ENCODE data around the gene FAP.

Gene FAP

GRCh38 chr2:162198239-162198638, 45.0 kb downstream of the FAP start:
- Histone ChIP-seq H3K36me3 (ENCODE audit: control insufficient read depth in 5 of 5, insufficient read depth in 5 of 5, low read length in 5 of 5) (peaks cover 0 to 2% (median 0%) of the 10 kb centered on the region in 5 donors), H3K27ac (ENCODE audit: low read depth, low read length) (no peak overlapping the region), H3K9ac (ENCODE audit: low read length in 5 of 5) (no peak overlapping the region), H3K9me3 (ENCODE audit: control insufficient read depth in 5 of 5, low read length in 5 of 5) (no peaks in the 10 kb centered on the region), H3K27me3 (ENCODE audit: control insufficient read depth in 5 of 5, insufficient read depth in 4 of 5, low read length in 5 of 5) (no peaks in the 10 kb centered on the region), H3K4me1 (ENCODE audit: control insufficient read depth in 5 of 5, insufficient read depth in 5 of 5, low read length in 5 of 5) (no peaks in the 10 kb centered on the region), H3K4me3 (ENCODE audit: low read depth in 1 of 5, low read length in 5 of 5) (no peak overlapping the region)

DNA sequence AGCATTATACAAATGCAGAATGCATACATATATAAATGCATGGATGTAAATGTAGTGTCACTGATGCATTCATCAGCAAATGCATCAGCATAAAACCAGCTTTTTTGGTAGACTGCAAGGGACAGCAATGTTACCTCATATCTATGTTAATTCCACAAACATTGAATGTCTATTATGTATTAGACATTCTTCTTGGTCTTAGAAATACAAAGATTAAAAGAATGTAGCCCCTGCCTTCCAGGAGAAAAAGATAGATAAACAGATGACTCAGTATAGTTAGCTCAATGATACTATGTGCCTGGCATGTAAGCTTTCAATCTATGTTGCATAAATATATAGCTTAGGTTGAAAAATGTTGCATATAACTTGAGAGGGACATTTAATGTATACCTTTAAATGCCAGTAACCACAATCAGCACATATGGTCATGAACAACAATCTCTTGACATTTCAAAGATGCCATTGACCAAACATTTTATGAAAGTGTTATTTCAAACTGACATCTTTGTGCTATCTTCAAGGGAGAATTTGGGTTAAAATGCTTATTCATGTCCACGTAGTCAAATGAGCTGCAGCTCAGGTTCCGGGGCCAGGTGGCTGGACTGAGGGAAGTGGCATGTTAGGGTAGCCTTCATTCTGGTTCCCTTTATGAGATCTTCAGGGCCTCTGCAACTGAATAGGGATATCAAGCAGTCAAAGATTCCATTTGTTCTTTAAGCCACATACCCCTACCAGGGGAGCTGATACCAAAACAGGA, 46.0 kb downstream of the FAP start:
- Histone ChIP-seq H3K36me3 (ENCODE audit: control insufficient read depth in 5 of 5, insufficient read depth in 5 of 5, low read length in 5 of 5) (peaks cover 0 to 2% (median 0%) of the 10 kb centered on the region in 5 donors), H3K4me1 (ENCODE audit: control insufficient read depth in 5 of 5, insufficient read depth in 5 of 5, low read length in 5 of 5) (no peaks in the 10 kb centered on the region), H3K9me3 (ENCODE audit: control insufficient read depth in 5 of 5, low read length in 5 of 5) (no peaks in the 10 kb centered on the region), H3K4me3 (ENCODE audit: low read depth in 1 of 5, low read length in 5 of 5) (no peak overlapping the region), H3K27me3 (ENCODE audit: control insufficient read depth in 5 of 5, insufficient read depth in 4 of 5, low read length in 5 of 5) (no peaks in the 10 kb centered on the region), H3K27ac (ENCODE audit: low read depth, low read length) (no peak overlapping the region), H3K9ac (ENCODE audit: low read length in 5 of 5) (no peak overlapping the region)

- Histone ChIP-seq H3K9me3 (ENCODE audit: control insufficient read depth in 5 of 5, low read length in 5 of 5) (no peaks in the 10 kb centered on the region), H3K4me3 (ENCODE audit: low read depth in 1 of 5, low read length in 5 of 5) (no peak overlapping the region), H3K36me3 (ENCODE audit: control insufficient read depth in 5 of 5, insufficient read depth in 5 of 5, low read length in 5 of 5) (peaks cover 0 to 2% (median 0%) of the 10 kb centered on the region in 5 donors), H3K4me1 (ENCODE audit: control insufficient read depth in 5 of 5, insufficient read depth in 5 of 5, low read length in 5 of 5) (no peaks in the 10 kb centered on the region), H3K27me3 (ENCODE audit: control insufficient read depth in 5 of 5, insufficient read depth in 4 of 5, low read length in 5 of 5) (no peaks in the 10 kb centered on the region), H3K27ac (ENCODE audit: low read depth, low read length) (no peak overlapping the region), H3K9ac (ENCODE audit: low read length in 5 of 5) (no peak overlapping the region)
Observed at GRCh38 chr2:162196638-162197037, 46.6 kb downstream of the FAP start.

DNA sequence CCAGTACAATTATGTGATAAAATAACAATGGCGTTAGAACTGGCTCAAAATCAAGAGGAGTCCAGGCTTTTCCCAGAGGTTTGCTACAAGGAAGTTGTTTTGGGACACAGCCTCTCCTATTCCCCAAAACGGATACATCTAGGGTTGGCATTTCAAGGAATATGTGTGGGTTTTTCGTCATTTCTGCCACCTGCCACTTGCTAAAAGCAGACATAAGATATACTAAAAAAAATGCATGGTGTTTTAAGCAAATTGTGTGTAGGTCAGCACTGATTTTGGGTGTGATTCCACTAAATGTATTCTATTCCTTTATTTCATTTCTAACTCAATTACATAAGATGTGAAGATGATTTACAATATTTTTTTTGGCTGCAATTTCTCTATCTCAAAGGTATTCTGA, 54.8 kb downstream of the FAP start:
- Histone ChIP-seq H3K9ac (ENCODE audit: low read length in 5 of 5) (no peak overlapping the region), H3K27me3 (ENCODE audit: control insufficient read depth in 5 of 5, insufficient read depth in 4 of 5, low read length in 5 of 5) (no peaks in the 10 kb centered on the region), H3K36me3 (ENCODE audit: control insufficient read depth in 5 of 5, insufficient read depth in 5 of 5, low read length in 5 of 5) (no peaks in the 10 kb centered on the region), H3K4me1 (ENCODE audit: control insufficient read depth in 5 of 5, insufficient read depth in 5 of 5, low read length in 5 of 5) (peaks cover 2 to 26% (median 14%) of the 10 kb centered on the region in 5 donors), H3K9me3 (ENCODE audit: control insufficient read depth in 5 of 5, low read length in 5 of 5) (no peaks in the 10 kb centered on the region), H3K27ac (ENCODE audit: low read depth, low read length) (no peak overlapping the region), H3K4me3 (ENCODE audit: low read depth in 1 of 5, low read length in 5 of 5) (no peak overlapping the region)

- Histone ChIP-seq H3K27me3 (ENCODE audit: control insufficient read depth in 5 of 5, insufficient read depth in 4 of 5, low read length in 5 of 5) (no peaks in the 10 kb centered on the region), H3K27ac (ENCODE audit: low read depth, low read length) (no peak overlapping the region), H3K9ac (ENCODE audit: low read length in 5 of 5) (no peak overlapping the region), H3K4me1 (ENCODE audit: control insufficient read depth in 5 of 5, insufficient read depth in 5 of 5, low read length in 5 of 5) (peaks cover 2 to 26% (median 14%) of the 10 kb centered on the region in 5 donors), H3K4me3 (ENCODE audit: low read depth in 1 of 5, low read length in 5 of 5) (no peak overlapping the region), H3K36me3 (ENCODE audit: control insufficient read depth in 5 of 5, insufficient read depth in 5 of 5, low read length in 5 of 5) (no peaks in the 10 kb centered on the region), H3K9me3 (ENCODE audit: control insufficient read depth in 5 of 5, low read length in 5 of 5) (no peaks in the 10 kb centered on the region)
Observed at GRCh38 chr2:162185541-162186232, 57.6 kb downstream of the FAP start.

DNA sequence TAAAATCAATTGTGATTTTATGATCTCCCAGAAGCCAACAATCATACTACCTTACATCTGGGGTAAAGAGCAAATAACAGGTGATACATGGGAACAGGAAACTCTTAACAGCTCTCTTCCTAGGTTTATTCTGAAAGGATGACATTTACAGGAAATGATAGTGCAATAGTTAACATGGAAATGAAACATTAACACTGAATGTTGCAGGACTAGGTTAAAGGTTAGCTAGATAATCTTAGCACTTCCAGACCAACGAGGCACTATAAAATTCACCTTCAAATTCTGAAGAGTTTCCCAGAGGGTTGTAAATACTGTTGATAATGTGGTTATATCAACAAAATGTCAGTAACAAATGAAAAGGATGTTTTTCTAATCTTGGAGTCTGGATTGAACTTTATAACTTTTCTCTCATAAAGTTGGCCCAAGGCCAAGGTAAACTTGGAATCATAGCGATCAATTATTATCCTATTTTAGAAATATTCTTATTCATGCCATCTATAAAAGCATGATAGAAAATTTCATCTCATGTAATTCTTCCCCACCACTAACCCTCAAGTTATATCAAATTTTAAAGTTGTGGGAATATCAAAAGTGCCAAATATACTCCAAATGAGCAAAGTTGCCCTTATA, 58.3 kb downstream of the FAP start:
- H3K36me3 ChIP-seq (ENCODE audit: control insufficient read depth in 5 of 5, insufficient read depth in 5 of 5, low read length in 5 of 5), result no peaks in the 10 kb centered on the region
- no peak overlapping the region for H3K9ac ChIP-seq (ENCODE audit: low read length in 5 of 5)
- no peaks in the 10 kb centered on the region for H3K27me3 ChIP-seq (ENCODE audit: control insufficient read depth in 5 of 5, insufficient read depth in 4 of 5, low read length in 5 of 5)
- H3K4me3 ChIP-seq (ENCODE audit: low read depth in 1 of 5, low read length in 5 of 5), result no peak overlapping the region
- H3K4me1 ChIP-seq (ENCODE audit: control insufficient read depth in 5 of 5, insufficient read depth in 5 of 5, low read length in 5 of 5), result peaks cover 2 to 26% (median 14%) of the 10 kb centered on the region in 5 donors
- H3K27ac ChIP-seq (ENCODE audit: low read depth, low read length), result no peak overlapping the region
- H3K9me3 ChIP-seq (ENCODE audit: control insufficient read depth in 5 of 5, low read length in 5 of 5), result no peaks in the 10 kb centered on the region

- H3K9me3 ChIP-seq (ENCODE audit: control insufficient read depth in 5 of 5, low read length in 5 of 5), result no peaks in the 10 kb centered on the region
- no peak overlapping the region for H3K9ac ChIP-seq (ENCODE audit: low read length in 5 of 5)
- no peak overlapping the region for H3K27ac ChIP-seq (ENCODE audit: low read depth, low read length)
- peaks cover 2 to 26% (median 14%) of the 10 kb centered on the region in 5 donors for H3K4me1 ChIP-seq (ENCODE audit: control insufficient read depth in 5 of 5, insufficient read depth in 5 of 5, low read length in 5 of 5)
- no peaks in the 10 kb centered on the region for H3K27me3 ChIP-seq (ENCODE audit: control insufficient read depth in 5 of 5, insufficient read depth in 4 of 5, low read length in 5 of 5)
- H3K4me3 ChIP-seq (ENCODE audit: low read depth in 1 of 5, low read length in 5 of 5), result no peak overlapping the region
- H3K36me3 ChIP-seq (ENCODE audit: control insufficient read depth in 5 of 5, insufficient read depth in 5 of 5, low read length in 5 of 5), result no peaks in the 10 kb centered on the region
Observed at GRCh38 chr2:162184359-162184758, 58.9 kb downstream of the FAP start.

GRCh38 chr2:162182395-162182794, 60.9 kb downstream of the FAP start:
- H3K27me3 ChIP-seq (ENCODE audit: control insufficient read depth in 5 of 5, insufficient read depth in 4 of 5, low read length in 5 of 5), result no peaks in the 10 kb centered on the region
- no peaks in the 10 kb centered on the region for H3K9me3 ChIP-seq (ENCODE audit: control insufficient read depth in 5 of 5, low read length in 5 of 5)
- H3K27ac ChIP-seq (ENCODE audit: low read depth, low read length), result no peak overlapping the region
- H3K9ac ChIP-seq (ENCODE audit: low read length in 5 of 5), result no peak overlapping the region
- H3K4me1 ChIP-seq (ENCODE audit: control insufficient read depth in 5 of 5, insufficient read depth in 5 of 5, low read length in 5 of 5), result peaks cover 2 to 18% (median 14%) of the 10 kb centered on the region in 5 donors
- no peaks in the 10 kb centered on the region for H3K36me3 ChIP-seq (ENCODE audit: control insufficient read depth in 5 of 5, insufficient read depth in 5 of 5, low read length in 5 of 5)
- H3K4me3 ChIP-seq (ENCODE audit: low read depth in 1 of 5, low read length in 5 of 5), result no peak overlapping the region

DNA sequence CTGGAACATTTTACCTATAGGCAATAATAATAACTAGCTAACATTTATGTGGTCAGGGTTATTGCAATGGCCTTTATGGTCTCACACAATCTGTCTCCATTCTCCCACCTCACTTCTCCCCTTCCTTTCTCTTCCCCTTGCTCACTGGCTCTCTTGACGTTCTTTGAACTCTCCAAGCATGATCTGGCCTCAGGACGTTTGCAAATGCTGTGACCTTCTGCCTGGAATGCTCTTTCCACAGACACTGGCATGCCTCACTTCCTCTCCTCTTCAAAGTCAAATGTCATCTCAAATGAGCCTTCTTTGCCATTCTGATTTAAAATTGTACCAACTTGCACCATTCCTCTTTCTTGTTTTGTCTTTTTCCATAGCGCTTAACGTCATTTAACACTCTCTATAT, 65.9 kb downstream of the FAP start:
- no peak overlapping the region for H3K9ac ChIP-seq (ENCODE audit: low read length in 5 of 5)
- H3K4me1 ChIP-seq (ENCODE audit: control insufficient read depth in 5 of 5, insufficient read depth in 5 of 5, low read length in 5 of 5), result peaks cover 0 to 3% (median 0%) of the 10 kb centered on the region in 5 donors
- no peak overlapping the region for H3K27ac ChIP-seq (ENCODE audit: low read depth, low read length)
- H3K4me3 ChIP-seq (ENCODE audit: low read depth in 1 of 5, low read length in 5 of 5), result no peak overlapping the region
- no peaks in the 10 kb centered on the region for H3K9me3 ChIP-seq (ENCODE audit: control insufficient read depth in 5 of 5, low read length in 5 of 5)
- H3K36me3 ChIP-seq (ENCODE audit: control insufficient read depth in 5 of 5, insufficient read depth in 5 of 5, low read length in 5 of 5), result peaks cover 0 to 7% (median 0%) of the 10 kb centered on the region in 5 donors
- no peaks in the 10 kb centered on the region for H3K27me3 ChIP-seq (ENCODE audit: control insufficient read depth in 5 of 5, insufficient read depth in 4 of 5, low read length in 5 of 5)

DNA sequence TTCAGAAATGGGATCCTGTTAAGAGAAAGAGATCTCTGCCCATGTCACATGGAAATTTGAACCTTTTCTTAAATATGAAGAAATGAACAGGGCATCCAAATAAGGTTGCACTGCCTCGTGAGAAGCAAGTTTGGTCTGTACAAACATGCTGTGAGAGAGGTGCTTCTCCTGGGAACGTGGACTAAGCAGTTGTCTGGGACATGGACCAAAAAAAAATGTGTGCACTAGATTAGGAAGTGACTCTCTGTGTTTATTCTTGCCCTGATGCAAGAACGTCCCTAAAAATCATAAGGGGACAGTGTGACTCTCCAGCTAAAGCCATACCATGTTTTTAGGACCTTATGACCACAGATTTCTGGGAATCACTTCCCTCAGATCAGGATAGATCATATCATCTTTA, 67.5 kb downstream of the FAP start:
- no peak overlapping the region for H3K27ac ChIP-seq (ENCODE audit: low read depth, low read length)
- no peak overlapping the region for H3K4me3 ChIP-seq (ENCODE audit: low read depth in 1 of 5, low read length in 5 of 5)
- H3K9me3 ChIP-seq (ENCODE audit: control insufficient read depth in 5 of 5, low read length in 5 of 5), result no peaks in the 10 kb centered on the region
- H3K9ac ChIP-seq (ENCODE audit: low read length in 5 of 5), result no peak overlapping the region
- H3K4me1 ChIP-seq (ENCODE audit: control insufficient read depth in 5 of 5, insufficient read depth in 5 of 5, low read length in 5 of 5), result peaks cover 0 to 3% (median 0%) of the 10 kb centered on the region in 5 donors
- peaks cover 0 to 8% (median 0%) of the 10 kb centered on the region in 5 donors for H3K36me3 ChIP-seq (ENCODE audit: control insufficient read depth in 5 of 5, insufficient read depth in 5 of 5, low read length in 5 of 5)
- no peaks in the 10 kb centered on the region for H3K27me3 ChIP-seq (ENCODE audit: control insufficient read depth in 5 of 5, insufficient read depth in 4 of 5, low read length in 5 of 5)
